ENCODE measurements around the gene PAK4. TPM values are rescaled to one million over a fixed set of nuclear protein-coding genes. Genes with fewer than 3 reads are reported as not detected.
A peak's percentile ranks its signal among the peaks of the same experiment; 100 is the strongest.
"Not testable (repeated sequence)": the region's sequence is repeated elsewhere in the genome, so short reads cannot be mapped to it uniquely, and the experiment has no call there.

The PAK4 gene
- total RNA-seq, 1 donor from 2014 or later, result 2.1 TPM

DNA sequence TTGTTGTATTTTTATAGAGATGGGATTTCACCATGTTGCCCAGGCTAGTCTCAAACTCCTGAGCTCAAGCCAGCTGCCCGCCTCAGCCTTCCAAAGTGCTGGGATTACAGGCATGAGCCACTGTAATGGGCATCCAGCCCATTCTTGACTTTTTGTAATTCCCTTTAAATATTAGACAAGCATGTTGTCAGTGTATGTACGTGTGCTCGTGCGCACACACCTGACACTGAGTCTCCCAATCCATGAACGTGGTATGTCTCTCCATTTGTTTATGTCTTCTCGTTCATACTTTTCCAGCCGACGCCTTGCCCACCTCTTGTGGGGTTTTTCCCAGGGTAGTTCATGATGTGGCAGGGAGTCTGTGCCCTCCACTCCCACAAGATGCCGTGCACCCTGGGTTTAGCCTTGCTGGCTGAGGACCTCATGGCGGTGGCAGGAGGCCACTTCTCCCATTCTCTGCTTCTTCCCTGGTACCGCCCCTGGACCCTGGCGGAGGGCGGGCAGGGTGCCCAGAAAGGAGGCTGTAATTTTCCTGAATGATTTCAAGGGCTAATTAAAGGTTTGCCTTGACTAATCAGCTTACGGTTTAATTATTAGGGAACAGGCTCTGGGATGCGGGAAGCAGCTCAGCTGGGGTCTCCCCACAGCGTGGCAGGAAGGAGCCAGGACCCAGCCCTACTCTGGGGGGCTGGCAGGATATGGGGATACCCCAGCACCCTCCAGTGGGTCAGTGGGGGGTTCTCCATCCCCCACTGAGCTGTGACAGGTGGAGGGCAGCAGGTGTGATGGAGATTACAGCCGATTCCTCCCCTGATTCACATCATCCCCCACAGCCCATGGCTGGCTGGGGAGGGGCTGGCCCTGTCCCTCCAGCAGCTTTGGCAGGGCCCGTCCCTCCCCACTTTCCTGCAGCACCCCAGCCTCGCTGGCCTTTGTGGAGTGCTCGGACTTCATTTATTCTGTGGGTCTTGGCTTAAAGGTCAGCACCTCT, 12.9 kb downstream of the PAK4 start:
- Histone ChIP-seq H3K9me3 (ENCODE audit: control insufficient read depth in 3 of 3, low read length in 3 of 3) (no peaks in the 10 kb centered on the region), H3K4me3 (ENCODE audit: low read length in 3 of 3) (no peak overlapping the region), H3K27ac (ENCODE audit: low read depth, low read length) (no peak overlapping the region), H3K27me3 (ENCODE audit: control insufficient read depth in 3 of 3, insufficient read depth in 3 of 3, low read length in 3 of 3) (no peaks in the 10 kb centered on the region), H3K36me3 (ENCODE audit: control insufficient read depth in 3 of 3, insufficient read depth in 3 of 3, low read length in 3 of 3) (no peaks in the 10 kb centered on the region), H3K4me1 (ENCODE audit: control insufficient read depth in 3 of 3, insufficient read depth in 3 of 3, low read length in 3 of 3) (peaks cover 8% of the 10 kb centered on the region in 3 donors), H3K9ac (ENCODE audit: low read depth in 1 of 3, low read length in 3 of 3) (no peak overlapping the region)

DNA sequence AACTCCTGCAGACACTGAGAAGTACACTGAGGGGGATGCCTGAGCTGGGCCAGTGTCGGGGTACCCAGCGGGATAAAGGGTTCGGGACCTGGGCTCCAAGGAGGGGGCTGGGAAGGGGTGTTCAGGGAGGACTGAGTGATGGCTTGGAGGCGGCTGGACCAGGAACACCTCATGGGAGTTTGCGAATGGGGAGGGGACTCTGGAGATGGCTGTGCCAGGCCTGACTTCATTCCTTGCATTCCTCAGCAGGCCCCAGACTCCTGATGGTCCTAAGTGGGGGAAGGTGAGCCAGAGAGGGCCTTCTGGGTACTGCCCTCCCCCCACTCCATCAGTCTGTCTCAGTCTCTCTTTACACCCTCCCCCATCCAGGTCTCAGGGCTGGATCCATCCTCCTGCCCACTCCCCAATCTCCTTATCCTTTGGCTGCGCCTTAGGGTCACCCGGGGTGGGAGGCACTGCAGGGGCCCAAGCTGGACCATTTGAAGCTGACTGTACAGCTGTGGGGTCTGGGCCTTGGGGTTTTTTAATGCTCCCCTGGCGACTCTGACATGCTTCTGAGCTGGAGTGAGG, 13.8 kb downstream of the PAK4 start:
- Histone ChIP-seq H3K9me3 (ENCODE audit: control insufficient read depth in 3 of 3, low read length in 3 of 3) (no peaks in the 10 kb centered on the region), H3K36me3 (ENCODE audit: control insufficient read depth in 3 of 3, insufficient read depth in 3 of 3, low read length in 3 of 3) (no peaks in the 10 kb centered on the region), H3K27me3 (ENCODE audit: control insufficient read depth in 3 of 3, insufficient read depth in 3 of 3, low read length in 3 of 3) (no peaks in the 10 kb centered on the region), H3K27ac (ENCODE audit: low read depth, low read length) (no peak overlapping the region), H3K9ac (ENCODE audit: low read depth in 1 of 3, low read length in 3 of 3) (no peak overlapping the region), H3K4me1 (ENCODE audit: control insufficient read depth in 3 of 3, insufficient read depth in 3 of 3, low read length in 3 of 3) (peaks cover 8 to 12% (median 12%) of the 10 kb centered on the region in 3 donors), H3K4me3 (ENCODE audit: low read length in 3 of 3) (no peak overlapping the region)

DNA sequence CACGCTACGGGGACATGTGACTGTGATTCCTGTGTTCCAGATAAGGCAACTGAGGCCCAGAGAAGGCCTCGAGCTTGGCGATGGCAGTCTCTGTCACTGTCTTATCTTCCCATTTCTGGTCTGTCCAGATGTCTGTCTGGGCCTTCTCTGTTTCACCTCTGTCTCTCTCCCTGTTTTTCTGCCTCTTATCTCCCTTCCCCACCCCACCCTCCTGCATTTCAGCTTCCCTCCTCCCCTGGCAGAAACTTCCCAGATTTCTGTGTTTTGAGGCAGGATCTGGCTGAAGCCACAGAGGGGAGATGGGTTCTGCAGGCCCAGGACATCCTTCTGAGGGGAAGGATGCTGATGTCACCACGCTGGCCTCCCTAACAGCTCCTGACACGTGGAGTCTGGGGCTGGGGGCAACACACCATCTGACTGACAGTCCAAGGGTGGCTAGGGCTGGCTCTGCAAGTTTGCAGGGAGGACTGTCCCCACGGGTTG, 14.4 kb downstream of the PAK4 start:
- peaks cover 12 to 18% (median 14%) of the 10 kb centered on the region in 3 donors for H3K4me1 ChIP-seq (ENCODE audit: control insufficient read depth in 3 of 3, insufficient read depth in 3 of 3, low read length in 3 of 3)
- H3K27me3 ChIP-seq (ENCODE audit: control insufficient read depth in 3 of 3, insufficient read depth in 3 of 3, low read length in 3 of 3), result no peaks in the 10 kb centered on the region
- no peak overlapping the region for H3K4me3 ChIP-seq (ENCODE audit: low read length in 3 of 3)
- no peaks in the 10 kb centered on the region for H3K9me3 ChIP-seq (ENCODE audit: control insufficient read depth in 3 of 3, low read length in 3 of 3)
- H3K36me3 ChIP-seq (ENCODE audit: control insufficient read depth in 3 of 3, insufficient read depth in 3 of 3, low read length in 3 of 3), result no peaks in the 10 kb centered on the region
- no peak overlapping the region for H3K27ac ChIP-seq (ENCODE audit: low read depth, low read length)
- no peak overlapping the region for H3K9ac ChIP-seq (ENCODE audit: low read depth in 1 of 3, low read length in 3 of 3)

DNA sequence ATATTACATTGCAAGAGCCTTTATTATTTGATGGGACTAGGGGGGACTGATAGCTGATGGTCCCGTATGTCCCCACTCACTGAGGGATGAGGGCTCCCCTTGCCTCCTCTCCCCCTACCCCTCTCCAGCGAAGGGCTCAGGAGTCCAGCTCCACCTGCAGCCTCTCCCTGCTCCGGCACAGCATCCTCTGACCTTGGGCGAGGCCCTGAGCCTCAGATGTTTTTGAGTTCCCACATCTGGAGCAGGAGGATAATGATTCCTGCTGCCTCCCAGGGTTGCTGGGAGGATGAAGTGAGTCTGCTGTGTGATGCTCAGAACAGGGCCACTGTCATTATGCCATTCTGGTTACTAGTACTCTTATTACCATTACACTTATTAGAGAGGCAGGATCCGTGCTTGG, 15.0 kb downstream of the PAK4 start:
- Histone ChIP-seq H3K27ac (ENCODE audit: low read depth, low read length) (no peak overlapping the region), H3K9me3 (ENCODE audit: control insufficient read depth in 3 of 3, low read length in 3 of 3) (no peaks in the 10 kb centered on the region), H3K27me3 (ENCODE audit: control insufficient read depth in 3 of 3, insufficient read depth in 3 of 3, low read length in 3 of 3) (no peaks in the 10 kb centered on the region), H3K36me3 (ENCODE audit: control insufficient read depth in 3 of 3, insufficient read depth in 3 of 3, low read length in 3 of 3) (no peaks in the 10 kb centered on the region), H3K4me3 (ENCODE audit: low read length in 3 of 3) (no peak overlapping the region), H3K9ac (ENCODE audit: low read depth in 1 of 3, low read length in 3 of 3) (no peak overlapping the region), H3K4me1 (ENCODE audit: control insufficient read depth in 3 of 3, insufficient read depth in 3 of 3, low read length in 3 of 3) (peaks cover 14 to 22% (median 15%) of the 10 kb centered on the region in 3 donors)

GRCh38 chr19:39141929-39142328, 16.3 kb downstream of the PAK4 start:
- no peaks in the 10 kb centered on the region for H3K9me3 ChIP-seq (ENCODE audit: control insufficient read depth in 3 of 3, low read length in 3 of 3)
- no peak overlapping the region for H3K9ac ChIP-seq (ENCODE audit: low read depth in 1 of 3, low read length in 3 of 3)
- no peaks in the 10 kb centered on the region for H3K36me3 ChIP-seq (ENCODE audit: control insufficient read depth in 3 of 3, insufficient read depth in 3 of 3, low read length in 3 of 3)
- peaks cover 14 to 22% (median 15%) of the 10 kb centered on the region in 3 donors for H3K4me1 ChIP-seq (ENCODE audit: control insufficient read depth in 3 of 3, insufficient read depth in 3 of 3, low read length in 3 of 3)
- no peak overlapping the region for H3K27ac ChIP-seq (ENCODE audit: low read depth, low read length)
- no peaks in the 10 kb centered on the region for H3K27me3 ChIP-seq (ENCODE audit: control insufficient read depth in 3 of 3, insufficient read depth in 3 of 3, low read length in 3 of 3)
- H3K4me3 ChIP-seq (ENCODE audit: low read length in 3 of 3), result no peak overlapping the region

DNA sequence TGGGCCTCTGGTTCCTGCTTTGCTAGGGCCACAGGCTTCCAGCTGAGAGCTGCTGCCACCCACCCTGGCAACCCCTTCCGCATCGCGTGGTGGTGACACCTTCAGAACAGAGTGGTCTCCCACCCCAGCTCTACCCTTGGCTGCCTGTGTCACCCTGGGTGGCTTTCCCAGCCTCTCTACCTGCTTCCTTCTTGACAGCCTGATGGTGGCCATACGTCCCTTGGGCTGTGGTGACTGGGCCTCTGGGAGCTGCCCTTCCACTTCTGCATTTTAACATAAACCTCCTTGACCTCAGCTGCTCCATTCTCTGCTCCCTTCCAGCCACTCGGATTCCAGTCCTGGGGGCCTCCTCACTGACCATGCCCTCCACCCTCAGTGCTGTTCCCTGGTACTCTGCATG, 17.0 kb downstream of the PAK4 start:
- H3K4me3 ChIP-seq (ENCODE audit: low read length in 3 of 3), result no peak overlapping the region
- peaks cover 14 to 22% (median 15%) of the 10 kb centered on the region in 3 donors for H3K4me1 ChIP-seq (ENCODE audit: control insufficient read depth in 3 of 3, insufficient read depth in 3 of 3, low read length in 3 of 3)
- no peaks in the 10 kb centered on the region for H3K27me3 ChIP-seq (ENCODE audit: control insufficient read depth in 3 of 3, insufficient read depth in 3 of 3, low read length in 3 of 3)
- H3K9ac ChIP-seq (ENCODE audit: low read depth in 1 of 3, low read length in 3 of 3), result no peak overlapping the region
- H3K9me3 ChIP-seq (ENCODE audit: control insufficient read depth in 3 of 3, low read length in 3 of 3), result no peaks in the 10 kb centered on the region
- H3K36me3 ChIP-seq (ENCODE audit: control insufficient read depth in 3 of 3, insufficient read depth in 3 of 3, low read length in 3 of 3), result no peaks in the 10 kb centered on the region
- H3K27ac ChIP-seq (ENCODE audit: low read depth, low read length), result no peak overlapping the region

DNA sequence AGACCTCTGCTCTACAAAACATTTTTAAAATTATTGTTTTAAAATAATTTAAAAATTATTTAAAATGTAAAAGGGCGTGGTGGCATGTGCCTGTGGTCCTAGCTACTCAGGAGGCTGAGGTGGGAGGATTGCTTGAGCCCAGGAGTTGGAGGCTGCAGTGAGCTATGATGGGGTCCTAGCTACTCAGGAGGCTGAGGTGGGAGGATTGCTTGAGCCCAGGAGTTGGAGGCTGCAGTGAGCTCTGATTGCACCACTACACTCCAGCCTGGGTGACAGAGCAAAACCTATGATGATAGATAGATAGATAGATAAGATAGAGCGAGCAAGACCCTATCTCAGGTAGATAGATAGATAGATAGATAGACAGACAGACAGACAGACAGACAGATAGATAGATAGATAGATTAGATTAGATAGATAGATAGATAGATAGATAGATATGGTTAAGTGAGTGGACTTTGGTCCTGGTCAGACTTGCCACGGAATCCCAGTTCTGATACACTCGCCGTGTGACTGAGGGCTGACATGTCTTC, 18.2 kb downstream of the PAK4 start:
- not testable (repeated sequence) for H3K36me3 ChIP-seq (ENCODE audit: control insufficient read depth in 3 of 3, insufficient read depth in 3 of 3, low read length in 3 of 3); H3K4me3 ChIP-seq (ENCODE audit: low read length in 3 of 3); H3K27ac ChIP-seq (ENCODE audit: low read depth, low read length); H3K9ac ChIP-seq (ENCODE audit: low read depth in 1 of 3, low read length in 3 of 3); H3K27me3 ChIP-seq (ENCODE audit: control insufficient read depth in 3 of 3, insufficient read depth in 3 of 3, low read length in 3 of 3); H3K9me3 ChIP-seq (ENCODE audit: control insufficient read depth in 3 of 3, low read length in 3 of 3)
- peaks cover 11 to 22% (median 15%) of the 10 kb centered on the region in 3 donors for H3K4me1 ChIP-seq (ENCODE audit: control insufficient read depth in 3 of 3, insufficient read depth in 3 of 3, low read length in 3 of 3)

DNA sequence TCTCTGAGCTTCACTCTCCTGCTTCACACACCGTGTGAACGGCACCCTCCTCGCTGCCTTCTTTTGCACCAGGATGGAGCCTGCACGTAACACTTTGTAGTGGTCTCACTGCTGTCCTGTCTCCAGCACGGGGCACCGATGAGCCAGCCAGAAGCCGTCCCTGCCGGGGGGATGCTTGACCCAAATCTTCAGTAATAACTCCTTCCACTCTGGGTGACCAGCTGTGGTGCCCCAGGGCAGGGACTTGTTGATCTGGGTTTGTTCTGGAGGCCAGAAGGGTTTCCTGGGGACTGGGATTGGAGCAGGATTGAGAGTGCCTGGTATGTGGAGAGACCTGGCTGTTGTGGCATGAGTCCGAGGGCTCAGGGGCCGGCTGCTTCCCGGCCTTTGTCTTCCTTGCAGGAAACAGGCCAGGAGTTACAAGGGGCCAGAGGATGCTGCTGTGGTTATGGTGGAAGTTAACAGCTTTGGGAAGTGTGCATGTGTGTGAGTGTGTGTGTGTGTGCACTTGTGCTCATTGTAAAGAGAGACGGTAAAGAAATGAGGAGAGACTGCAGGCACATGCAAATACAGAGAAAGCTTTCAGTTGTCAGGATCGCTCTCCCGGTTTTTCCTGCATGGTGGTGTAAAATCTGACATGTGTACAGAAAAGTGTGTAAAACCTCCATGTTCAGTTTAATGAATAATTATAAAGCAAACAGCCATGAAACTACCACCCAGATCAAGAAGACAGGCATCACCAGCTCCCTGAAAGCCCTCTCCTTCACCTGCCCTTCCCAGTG, 18.9 kb downstream of the PAK4 start:
- Histone ChIP-seq H3K9ac (ENCODE audit: low read depth in 1 of 3, low read length in 3 of 3) (peak overlapping the region in 1 of 3 donors; percentile 25), H3K36me3 (ENCODE audit: control insufficient read depth in 3 of 3, insufficient read depth in 3 of 3, low read length in 3 of 3) (no peaks in the 10 kb centered on the region), H3K27ac (ENCODE audit: low read depth, low read length) (no peak overlapping the region), H3K4me3 (ENCODE audit: low read length in 3 of 3) (no peak overlapping the region), H3K27me3 (ENCODE audit: control insufficient read depth in 3 of 3, insufficient read depth in 3 of 3, low read length in 3 of 3) (no peaks in the 10 kb centered on the region), H3K9me3 (ENCODE audit: control insufficient read depth in 3 of 3, low read length in 3 of 3) (no peaks in the 10 kb centered on the region), H3K4me1 (ENCODE audit: control insufficient read depth in 3 of 3, insufficient read depth in 3 of 3, low read length in 3 of 3) (peaks cover 11 to 20% (median 13%) of the 10 kb centered on the region in 3 donors)

DNA sequence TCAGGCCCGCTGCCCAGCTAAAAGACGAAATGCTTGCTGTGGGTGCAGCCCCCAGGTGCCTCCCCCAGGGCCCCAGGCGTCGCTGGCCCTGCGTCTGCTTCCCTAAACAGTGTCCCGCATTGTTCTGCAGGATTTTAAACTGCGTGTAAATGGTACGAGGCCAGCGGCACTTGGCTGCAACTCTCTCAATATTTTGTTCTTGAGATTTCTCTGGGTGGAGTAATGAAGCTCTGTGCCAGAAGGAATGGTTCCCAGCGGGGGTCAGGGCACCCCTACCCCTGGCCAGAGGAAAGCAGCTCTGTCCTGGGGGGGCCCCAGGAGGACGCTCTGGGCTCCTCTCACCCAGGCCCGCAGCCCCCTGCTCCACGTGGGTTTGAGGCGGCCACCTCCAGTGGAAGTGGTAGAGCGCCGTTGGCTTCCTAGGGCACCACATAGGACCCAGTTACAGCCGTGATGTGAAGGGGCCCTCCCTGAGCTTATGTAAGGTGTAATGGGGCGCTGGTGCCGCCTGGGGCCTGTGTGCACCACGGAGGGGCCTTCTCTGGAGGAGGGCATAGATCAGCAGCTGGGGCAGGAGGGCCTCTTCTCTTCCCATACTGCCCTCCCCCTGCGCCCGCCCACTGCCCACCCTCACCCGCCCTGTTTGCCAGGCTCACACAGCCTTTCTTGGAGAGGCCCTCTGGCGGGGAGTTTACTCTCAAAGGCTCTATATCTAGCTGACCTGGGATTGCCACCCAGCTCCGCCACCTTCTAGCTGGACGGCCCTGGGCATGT, 19.8 kb downstream of the PAK4 start:
- no peaks in the 10 kb centered on the region for H3K9me3 ChIP-seq (ENCODE audit: control insufficient read depth in 3 of 3, low read length in 3 of 3)
- H3K4me3 ChIP-seq (ENCODE audit: low read length in 3 of 3), result no peak overlapping the region
- peaks cover 6 to 15% (median 7%) of the 10 kb centered on the region in 3 donors for H3K4me1 ChIP-seq (ENCODE audit: control insufficient read depth in 3 of 3, insufficient read depth in 3 of 3, low read length in 3 of 3)
- H3K9ac ChIP-seq (ENCODE audit: low read depth in 1 of 3, low read length in 3 of 3), result no peak overlapping the region
- H3K27ac ChIP-seq (ENCODE audit: low read depth, low read length), result no peak overlapping the region
- no peaks in the 10 kb centered on the region for H3K27me3 ChIP-seq (ENCODE audit: control insufficient read depth in 3 of 3, insufficient read depth in 3 of 3, low read length in 3 of 3)
- no peaks in the 10 kb centered on the region for H3K36me3 ChIP-seq (ENCODE audit: control insufficient read depth in 3 of 3, insufficient read depth in 3 of 3, low read length in 3 of 3)
